Esophagus squamous epithelium (tissue), 5 donors: ENCODE measurements around the gene OGFRL1. TPM values are rescaled to one million over a fixed set of nuclear protein-coding genes. Genes with fewer than 3 reads are reported as not detected.

Experiments
- DNase-seq: peaks from one replicate; lab custom pipeline; 2025; lab: John Stamatoyannopoulos, UW
- H3K27ac ChIP-seq, 4 donors: fragments of 200-600 bp; sonication (generic); one replicate each; pipeline ENCODE4 v1.5.1; 2016 to 2019; ENCODE audit warnings: mild to moderate bottlenecking in 1 of 4
- H3K27me3 ChIP-seq, 4 donors: fragments of 200-600 bp; sonication (generic); 1 replicate in 3 of 4; 2 replicates in 1 of 4; pipeline versions ENCODE4 v1.5.1 to v1.6.0; 2017 to 2021; ENCODE audit warnings: antibody characterized with exemption in 1 of 4
- H3K36me3 ChIP-seq, 3 donors: fragments of 200-600 bp; sonication (generic); one replicate each; pipeline ENCODE4 v1.5.1; 2016 to 2019
- H3K4me1 ChIP-seq, 3 donors: fragments of 200-600 bp; sonication (generic); one replicate each; pipeline ENCODE4 v1.5.1; 2017 to 2019
- H3K4me3 ChIP-seq, 4 donors: fragments of 200-600 bp; sonication (generic); 1 replicate in 3 of 4; 2 replicates in 1 of 4; pipeline ENCODE4 v1.5.1; 2016 to 2019; ENCODE audit warnings: mild to moderate bottlenecking in 2 of 4, moderate library complexity in 1 of 4
- H3K9me3 ChIP-seq, 3 donors: fragments of 200-600 bp; sonication (generic); one replicate each; pipeline ENCODE4 v1.5.1; 2016 to 2019
- POLR2A ChIP-seq, 4 donors: fragments of 450-650 bp; IDR thresholded peaks; one replicate each; pipeline ENCODE4 v1.6.1; 2017; ENCODE audit warnings: antibody characterized with exemption in 4 of 4, mild to moderate bottlenecking in 4 of 4, moderate library complexity in 3 of 4
- WGBS, 2 donors: methylation state at CpG; one replicate each; pipeline ENCODE4 v1.1.5; 2018; 5-methylcytosine and 5-hydroxymethylcytosine counted together
- intact Hi-C: fragments of 100-400 bp; cut with DNase I; formaldehyde crosslinking; loops from one replicate; pipeline ENCODE4 v1.15.0; 2022
- total RNA-seq, 4 donors: library from RNA; depleted of rRNA; stranded (reverse); fragments of >200 nt; gene quantifications; one replicate each; pipeline ENCODE4 v1.1.0, GENCODE V29; 2016
- TF ChIP-seq, protein P1 (sequence below), 6 experiments: fragments of 450-650 bp in 4 of 6; fragments of 200-600 bp in 2 of 6; sonication (generic) in 2 of 6; IDR thresholded peaks; one replicate each; pipeline ENCODE4 v1.5.1; 2016 to 2019; ENCODE audit warnings: antibody characterized with exemption in 6 of 6, mild to moderate bottlenecking in 4 of 6, moderate library complexity in 4 of 6
- donor health status: DM: yes; HTN: yes; CAD: no.

OGFRL1 gene
- total RNA-seq, result 10 to 100 TPM; 36.7 to 67.9 (median 47.8) TPM

DNA sequence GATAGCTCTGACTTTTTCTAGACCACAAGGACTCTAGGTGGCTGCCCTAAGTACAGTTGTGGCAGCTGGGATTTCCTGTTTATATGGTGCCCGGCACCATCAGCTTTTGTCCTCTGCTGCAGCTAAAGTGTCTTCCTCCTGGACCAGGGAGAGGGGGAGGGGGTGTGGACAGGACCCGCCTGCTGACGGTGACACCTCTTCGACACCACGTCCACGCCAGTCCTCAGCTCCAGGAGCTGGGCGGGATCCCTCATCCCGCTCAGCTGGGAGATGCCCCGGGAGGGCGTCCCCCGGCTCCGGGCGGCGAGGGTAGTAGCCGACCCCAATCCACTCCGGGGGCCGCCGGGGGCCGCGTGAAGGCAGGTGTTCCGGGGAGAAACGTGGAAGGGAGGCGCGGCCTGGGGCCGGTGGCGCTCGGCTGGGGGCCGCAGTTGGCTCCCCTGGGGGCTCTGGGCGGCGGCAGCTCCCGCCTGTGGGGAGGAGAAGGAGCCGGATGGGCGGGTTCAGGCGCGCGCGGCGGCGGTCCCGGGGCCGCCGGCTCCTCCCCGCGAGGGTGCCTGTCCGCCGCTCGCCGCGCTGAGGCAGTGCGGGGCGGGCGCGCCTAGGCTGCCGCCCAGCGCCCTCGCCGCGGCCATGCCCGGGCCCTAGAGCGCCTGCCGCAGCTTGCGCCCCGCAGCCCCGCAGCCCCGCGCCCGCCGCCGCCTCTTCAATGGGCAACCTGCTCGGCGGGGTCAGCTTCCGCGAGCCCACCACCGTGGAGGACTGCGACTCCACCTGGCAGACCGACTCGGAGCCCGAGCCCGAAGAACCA is at the start of gene OGFRL1:
TSS of gene OGFRL1 (plus strand) at position 584 of the 811 bp plus-strand sequence. CDS start at position 710, 126 bp downstream.
- Histone ChIP-seq H3K4me1 (peaks cover 14 to 89% (median 30%) of the 10 kb centered on the region in 3 donors), H3K36me3 (peaks cover 0 to 4% (median 0%) of the 10 kb centered on the region in 3 donors), H3K9me3 (no peaks in the 10 kb centered on the region), H3K27me3 (no peaks in the 10 kb centered on the region), H3K27ac (peak within 1 kb of the TSS; percentile 95 to 98 (median 96)), H3K4me3 (peak within 1 kb of the TSS; percentile 61 to 94 (median 82))
- peak in 2 of 4 donors; percentile 87 to 92 for TF ChIP-seq POLR2A (IDR thresholded peaks at IDR 0.05)
- TF ChIP-seq, protein P1, sequence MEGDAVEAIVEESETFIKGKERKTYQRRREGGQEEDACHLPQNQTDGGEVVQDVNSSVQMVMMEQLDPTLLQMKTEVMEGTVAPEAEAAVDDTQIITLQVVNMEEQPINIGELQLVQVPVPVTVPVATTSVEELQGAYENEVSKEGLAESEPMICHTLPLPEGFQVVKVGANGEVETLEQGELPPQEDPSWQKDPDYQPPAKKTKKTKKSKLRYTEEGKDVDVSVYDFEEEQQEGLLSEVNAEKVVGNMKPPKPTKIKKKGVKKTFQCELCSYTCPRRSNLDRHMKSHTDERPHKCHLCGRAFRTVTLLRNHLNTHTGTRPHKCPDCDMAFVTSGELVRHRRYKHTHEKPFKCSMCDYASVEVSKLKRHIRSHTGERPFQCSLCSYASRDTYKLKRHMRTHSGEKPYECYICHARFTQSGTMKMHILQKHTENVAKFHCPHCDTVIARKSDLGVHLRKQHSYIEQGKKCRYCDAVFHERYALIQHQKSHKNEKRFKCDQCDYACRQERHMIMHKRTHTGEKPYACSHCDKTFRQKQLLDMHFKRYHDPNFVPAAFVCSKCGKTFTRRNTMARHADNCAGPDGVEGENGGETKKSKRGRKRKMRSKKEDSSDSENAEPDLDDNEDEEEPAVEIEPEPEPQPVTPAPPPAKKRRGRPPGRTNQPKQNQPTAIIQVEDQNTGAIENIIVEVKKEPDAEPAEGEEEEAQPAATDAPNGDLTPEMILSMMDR (IDR thresholded peaks at IDR 0.05), result peak in 4 of 6 experiments; percentile 3 to 39 (median 34)
- no peak for DNase-seq
- intact Hi-C loops, result no loop called here
- 0% methylated on average over 1 to 5 of the region's 79 CpGs for WGBS, 2 donors

GRCh38 chr6:71239694-71240093 is 48.9 kb upstream of the OGFRL1 start:
- Histone ChIP-seq H3K4me1 (no peaks in the 10 kb centered on the region), H3K27me3 (no peaks in the 10 kb centered on the region), H3K4me3 (no peak overlapping the region), H3K27ac (no peak overlapping the region), H3K36me3 (no peaks in the 10 kb centered on the region), H3K9me3 (no peaks in the 10 kb centered on the region)
- TF ChIP-seq, protein P1 (IDR thresholded peaks at IDR 0.05), result no peak
- TF ChIP-seq POLR2A (IDR thresholded peaks at IDR 0.05), result no peak
- DNase-seq, result no peak
- WGBS, 2 donors, result 81% methylated on average over 5 of the region's 5 CpGs; no CpG with 5 or more reads in 1 of the 2 donors
- intact Hi-C loops, result no loop called here

- TF ChIP-seq POLR2A (IDR thresholded peaks at IDR 0.05), result no peak
- TF ChIP-seq, protein P1 (IDR thresholded peaks at IDR 0.05), result no peak
- no peak overlapping the region for H3K27ac ChIP-seq
- no peaks in the 10 kb centered on the region for H3K9me3 ChIP-seq
- DNase-seq, result no peak
- no peak overlapping the region for H3K4me3 ChIP-seq
- 93 to 96% methylated on average over 25 to 28 of the region's 31 CpGs for WGBS, 2 donors
- no peaks in the 10 kb centered on the region for H3K27me3 ChIP-seq
- intact Hi-C loops, result no loop called here
- no peaks in the 10 kb centered on the region for H3K4me1 ChIP-seq
- H3K36me3 ChIP-seq, result no peaks in the 10 kb centered on the region
These were observed 43.2 kb upstream of the OGFRL1 start for GRCh38 chr6:71245265-71246049.

DNA sequence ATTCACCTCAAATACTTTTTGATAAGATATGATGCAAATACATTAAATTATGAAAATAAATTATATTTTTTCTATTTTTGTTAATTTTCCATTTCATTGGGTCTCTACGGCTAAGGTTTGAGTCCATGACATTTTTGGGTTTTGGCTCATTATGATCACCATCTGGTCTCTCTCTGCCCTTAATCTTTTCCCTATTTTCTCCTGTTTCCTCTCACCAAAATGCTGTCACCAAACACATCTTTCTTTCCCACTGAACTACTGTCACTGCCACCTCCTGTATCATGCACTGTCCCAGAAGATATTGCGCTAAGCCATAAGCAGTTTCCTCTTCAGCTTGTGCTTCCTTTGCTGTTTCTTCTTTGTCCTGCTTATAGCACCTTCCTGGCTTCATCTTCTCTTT is 42.0 kb upstream of the OGFRL1 start:
- 93 to 98% methylated on average over 2 of the region's 2 CpGs for WGBS, 2 donors
- no peaks in the 10 kb centered on the region for H3K9me3 ChIP-seq
- H3K4me3 ChIP-seq, result no peak overlapping the region
- TF ChIP-seq, protein P1 (IDR thresholded peaks at IDR 0.05), result no peak
- TF ChIP-seq POLR2A (IDR thresholded peaks at IDR 0.05), result no peak
- DNase-seq, result no peak
- no peaks in the 10 kb centered on the region for H3K27me3 ChIP-seq
- intact Hi-C loops, result no loop called here
- no peaks in the 10 kb centered on the region for H3K36me3 ChIP-seq
- no peak overlapping the region for H3K27ac ChIP-seq
- H3K4me1 ChIP-seq, result no peaks in the 10 kb centered on the region
